ENCODE data around the gene LRFN5. TPM values are rescaled to one million over a fixed set of nuclear protein-coding genes. Genes with fewer than 3 reads are reported as not detected.

The LRFN5 gene
- total and polyA plus RNA-seq, 2 donors (not counting 1 experiment from before 2014, with no cell fraction given), result 0.14 to 3.6 TPM

GRCh38 chr14:41925409-41925808 lies 318.7 kb downstream of the LRFN5 start:
- Histone ChIP-seq H3K79me2 (ENCODE audit: control insufficient read depth, insufficient read depth, low read length) (no peaks in the 10 kb centered on the region), H3K9me3 (ENCODE audit: control insufficient read depth, insufficient read depth, low read depth, low read length) (no peaks in the 10 kb centered on the region), H3K36me3 (ENCODE audit: control insufficient read depth, insufficient read depth, low read length) (no peaks in the 10 kb centered on the region), H3K27ac (ENCODE audit: insufficient read depth, low read length) (no peak overlapping the region), H2AFZ (ENCODE audit: low read length) (no peak overlapping the region), H4K20me1 (ENCODE audit: control insufficient read depth, extremely low read depth, insufficient read depth, low read length) (no peaks in the 10 kb centered on the region), H3K4me1 (ENCODE audit: control insufficient read depth, extremely low read depth, insufficient read depth, low read length) (no peaks in the 10 kb centered on the region), H3K27me3 (ENCODE audit: control insufficient read depth, insufficient read depth, low read length) (no peaks in the 10 kb centered on the region), H3K9ac (ENCODE audit: insufficient read depth, low read length) (no peak overlapping the region), H3K4me2 (ENCODE audit: extremely low read depth, insufficient read depth, low read length) (no peak overlapping the region), H3K4me3 (replicated peaks in 1 of 4; ENCODE audit: control extremely low read depth in 1 of 4, insufficient read depth in 1 of 4, low read depth in 3 of 4, low read length in 4 of 4) (no peak overlapping the region)
- TF ChIP-seq CTCF (conservative IDR thresholded peaks at IDR 0.05 in 1 of 2, IDR thresholded peaks at IDR 0.05 in 1 of 2; ENCODE audit: low read depth in 1 of 2, low read length in 2 of 2) (peak in 1 of 2 donors; percentile 58), EZH2 (IDR thresholded peaks at IDR 0.05; ENCODE audit: low read length, missing control alignments) (no peak)
- DNase-seq (ENCODE audit: low read depth in 2 of 2), result peak; percentile 2 to 65

- no peak for TF ChIP-seq EZH2 (IDR thresholded peaks at IDR 0.05; ENCODE audit: low read length, missing control alignments)
- TF ChIP-seq CTCF (conservative IDR thresholded peaks at IDR 0.05 in 1 of 2, IDR thresholded peaks at IDR 0.05 in 1 of 2; ENCODE audit: low read depth in 1 of 2, low read length in 2 of 2), result no peak
- no peaks in the 10 kb centered on the region for H3K4me1 ChIP-seq (ENCODE audit: control insufficient read depth, extremely low read depth, insufficient read depth, low read length)
- no peaks in the 10 kb centered on the region for H3K79me2 ChIP-seq (ENCODE audit: control insufficient read depth, insufficient read depth, low read length)
- H4K20me1 ChIP-seq (ENCODE audit: control insufficient read depth, extremely low read depth, insufficient read depth, low read length), result no peaks in the 10 kb centered on the region
- H3K9me3 ChIP-seq (ENCODE audit: control insufficient read depth, insufficient read depth, low read depth, low read length), result no peaks in the 10 kb centered on the region
- H3K9ac ChIP-seq (ENCODE audit: insufficient read depth, low read length), result no peak overlapping the region
- no peak overlapping the region for H2AFZ ChIP-seq (ENCODE audit: low read length)
- no peaks in the 10 kb centered on the region for H3K27me3 ChIP-seq (ENCODE audit: control insufficient read depth, insufficient read depth, low read length)
- H3K27ac ChIP-seq (ENCODE audit: insufficient read depth, low read length), result no peak overlapping the region
- DNase-seq (ENCODE audit: low read depth in 2 of 2), result no peak
- H3K36me3 ChIP-seq (ENCODE audit: control insufficient read depth, insufficient read depth, low read length), result no peaks in the 10 kb centered on the region
- H3K4me3 ChIP-seq (replicated peaks in 1 of 4; ENCODE audit: control extremely low read depth in 1 of 4, insufficient read depth in 1 of 4, low read depth in 3 of 4, low read length in 4 of 4), result no peak overlapping the region
- H3K4me2 ChIP-seq (ENCODE audit: extremely low read depth, insufficient read depth, low read length), result no peak overlapping the region
Measured at GRCh38 chr14:41950428-41951151, 343.9 kb downstream of the LRFN5 start.
